Measurements from ENCODE around the gene P2RY6. TPM values are rescaled to one million over a fixed set of nuclear protein-coding genes. Genes with fewer than 3 reads are reported as not detected.

Gene P2RY6
- total and polyA plus RNA-seq, 10 of the 15 experiments (the other 5 are each of a cell fraction or from before 2014, with no cell fraction given), result 0.05 to 0.90 (median 0.22) TPM; not detected in 4

DNA sequence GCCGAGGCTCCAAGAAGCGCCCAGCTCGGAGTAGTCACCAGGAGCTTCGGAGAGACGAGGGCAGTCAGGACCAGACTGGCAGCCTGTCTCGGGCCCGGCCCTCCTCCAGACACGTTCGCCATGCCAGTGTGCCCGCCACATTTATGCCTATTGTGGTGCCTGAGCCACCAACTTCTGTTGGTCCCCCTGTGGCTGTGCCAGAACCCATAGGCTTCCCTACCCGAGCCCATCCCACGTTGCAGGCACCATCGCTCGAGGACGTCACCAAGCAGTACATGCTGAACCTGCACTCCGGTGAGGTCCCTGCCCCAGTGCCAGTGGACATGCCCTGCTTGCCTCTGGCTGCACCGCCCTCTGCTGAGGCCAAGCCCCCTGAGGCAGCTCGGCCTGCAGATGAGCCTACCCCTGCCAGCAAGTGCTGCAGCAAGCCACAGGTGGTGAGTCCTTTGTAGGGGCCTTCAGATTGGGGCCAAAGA lies 39.3 kb downstream of the P2RY6 start:
- FAIRE-seq (no peak), DNase-seq (ENCODE audit: low read depth, low spot score) (no peak), ATAC-seq (no peak)
- ChIA-PET RAD21 (ENCODE audit: unreplicated experiment) (interaction anchor here (5.4 kb wide), 1 partner anchor 23 kb away, joined by 38 read pairs; no protein-coding TSS in a partner anchor), CTCF (interaction anchor here (0.6 to 1.4 kb wide), 3 partner anchors 15 to 1239 kb away, joined by 4 to 9 read pairs (median 9); no protein-coding TSS in a partner anchor), SMC1A (ENCODE audit: uncharacterized antibody, unreplicated experiment) (interaction anchor here (1.2 kb wide), 1 partner anchor 16 kb away, joined by 3 read pairs; no protein-coding TSS in a partner anchor), POLR2A (interaction anchor here (0.9 to 1.2 kb wide), 2 partner anchors 9 to 23 kb away, joined by 3 read pairs; no protein-coding TSS in a partner anchor)
- Histone ChIP-seq H3K4me2 (ENCODE audit: control insufficient read depth, insufficient read depth) (peak overlapping the region; percentile 65; the same call in 1 of the 2 replicates), H2AFZ (ENCODE audit: control insufficient read depth, low read depth, low read length) (no peak overlapping the region), H4K20me1 (ENCODE audit: control insufficient read depth, insufficient read depth) (no peaks in the 10 kb centered on the region), H3K9ac (ENCODE audit: control insufficient read depth, insufficient read depth, low read length) (no peak overlapping the region; the same call in 1 of the 2 replicates), H3K27me3 (replicated peaks in 1 of 2; ENCODE audit: control insufficient read depth in 2 of 2, insufficient read depth in 2 of 2, low read length in 1 of 2) (no peaks in the 10 kb centered on the region), H3K27ac (ENCODE audit: control insufficient read depth, insufficient read depth) (no peak overlapping the region), H3K4me3 (peak overlapping the region; percentile 16; the same call in 1 of the 2 replicates), H3K79me2 (ENCODE audit: control insufficient read depth, insufficient read depth, low read length) (peaks cover 52% of the 10 kb centered on the region), H3K36me3 (ENCODE audit: control insufficient read depth in 2 of 2, insufficient read depth in 2 of 2, low read length in 1 of 2) (no peaks in the 10 kb centered on the region), H3K9me3 (replicated peaks; ENCODE audit: control insufficient read depth, insufficient read depth, low read length) (no peaks in the 10 kb centered on the region), H3K4me1 (ENCODE audit: control insufficient read depth, insufficient read depth, low read length) (peaks cover 18% of the 10 kb centered on the region)
- in situ Hi-C loops (cut with MboI) (no loop called here), intact Hi-C loops (cut with micrococcal nuclease; ENCODE audit: unreplicated experiment) (no loop called here)
- no peak for TF ChIP-seq SMC3 (IDR thresholded peaks at IDR 0.05; ENCODE audit: borderline replicate concordance, low read length)
- TF ChIP-seq POLR2AphosphoS2 (IDR thresholded peaks at IDR 0.05; ENCODE audit: low read depth, low read length), result no peak
- TF ChIP-seq FOXM1 (IDR thresholded peaks at IDR 0.05; ENCODE audit: low read depth, low read length), result no peak
- no peak for TF ChIP-seq KLF5 (IDR thresholded peaks at IDR 0.05; ENCODE audit: partially characterized antibody)
- TF ChIP-seq, protein P1, sequence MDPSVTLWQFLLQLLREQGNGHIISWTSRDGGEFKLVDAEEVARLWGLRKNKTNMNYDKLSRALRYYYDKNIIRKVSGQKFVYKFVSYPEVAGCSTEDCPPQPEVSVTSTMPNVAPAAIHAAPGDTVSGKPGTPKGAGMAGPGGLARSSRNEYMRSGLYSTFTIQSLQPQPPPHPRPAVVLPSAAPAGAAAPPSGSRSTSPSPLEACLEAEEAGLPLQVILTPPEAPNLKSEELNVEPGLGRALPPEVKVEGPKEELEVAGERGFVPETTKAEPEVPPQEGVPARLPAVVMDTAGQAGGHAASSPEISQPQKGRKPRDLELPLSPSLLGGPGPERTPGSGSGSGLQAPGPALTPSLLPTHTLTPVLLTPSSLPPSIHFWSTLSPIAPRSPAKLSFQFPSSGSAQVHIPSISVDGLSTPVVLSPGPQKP (IDR thresholded peaks at IDR 0.05; ENCODE audit: low read depth, low read length), result no peak
- 95% methylated on average over 17 of the region's 18 CpGs for WGBS (ENCODE audit: insufficient coverage, insufficient replicate concordance, low lambda C conversion rate, missing lambda C conversion rate)
- no TSS peak for BruUV-seq (replicated peaks)
